TTC549 (cell line): Measurements from ENCODE around the gene TMEM38B.
A peak's percentile ranks its signal among the peaks of the same experiment; 100 is the strongest.
"Not testable (repeated sequence)": the region's sequence is repeated elsewhere in the genome, so short reads cannot be mapped to it uniquely, and the experiment has no call there.

Experiments
- FAIRE-seq: peaks from 2 replicates; lab custom pipeline; 2012; peaks lifted over from hg19 to GRCh38; lab: Jason Lieb, UNC

The TMEM38B gene

GRCh38 chr9:105725370-105725769 is 31.0 kb downstream of the TMEM38B start:
- no peak for FAIRE-seq

GRCh38 chr9:105728230-105728629 is 33.9 kb downstream of the TMEM38B start:
- not testable (repeated sequence) for FAIRE-seq

- FAIRE-seq, result not testable (repeated sequence)
These were observed 37.1 kb downstream of the TMEM38B start for GRCh38 chr9:105731420-105731819.

GRCh38 chr9:105735366-105735765 is 41.0 kb downstream of the TMEM38B start:
- no peak for FAIRE-seq

- no peak for FAIRE-seq
These were observed 42.9 kb downstream of the TMEM38B start for GRCh38 chr9:105737205-105737604.

- no peak for FAIRE-seq
These were observed 47.7 kb downstream of the TMEM38B start for GRCh38 chr9:105742088-105742487.

GRCh38 chr9:105747325-105747724 is 53.0 kb downstream of the TMEM38B start:
- FAIRE-seq, result not testable (repeated sequence)

- FAIRE-seq, result no peak
These were observed 57.4 kb downstream of the TMEM38B start for GRCh38 chr9:105751761-105752160.

- no peak for FAIRE-seq
These were observed 63.3 kb downstream of the TMEM38B start for GRCh38 chr9:105757496-105758251.

- FAIRE-seq, result no peak
These were observed 65.7 kb downstream of the TMEM38B start for GRCh38 chr9:105760053-105760452.

- not testable (repeated sequence) for FAIRE-seq
These were observed 88.5 kb downstream of the TMEM38B start for GRCh38 chr9:105782561-105783494.

- not testable (repeated sequence) for FAIRE-seq
These were observed 89.1 kb downstream of the TMEM38B start for GRCh38 chr9:105783495-105783872.

- not testable (repeated sequence) for FAIRE-seq
These were observed 92.5 kb downstream of the TMEM38B start for GRCh38 chr9:105786796-105787195.

GRCh38 chr9:105816202-105816744 is 121.9 kb downstream of the TMEM38B start:
- FAIRE-seq, result peak; percentile 94

GRCh38 chr9:105816981-105817380 is 122.6 kb downstream of the TMEM38B start:
- FAIRE-seq, result no peak

- no peak for FAIRE-seq
These were observed 124.6 kb downstream of the TMEM38B start for GRCh38 chr9:105818903-105819302.

GRCh38 chr9:105822814-105823213 is 128.5 kb downstream of the TMEM38B start:
- no peak for FAIRE-seq
